ENCODE measurements around the gene NADSYN1. TPM values are rescaled to one million over a fixed set of nuclear protein-coding genes. Genes with fewer than 3 reads are reported as not detected.
"Not testable (repeated sequence)": the region's sequence is repeated elsewhere in the genome, so short reads cannot be mapped to it uniquely, and the experiment has no call there.

NADSYN1 gene
- polyA plus RNA-seq, 6 donors from 2014 or later = 22.2 to 41.6 (median 32.1) TPM

- Mint-ChIP-seq H3K36me3 (peaks cover 0 to 3% of the 10 kb centered on the region in 2 donors), H3K9me3 (peaks cover 0 to 5% (median 0%) of the 10 kb centered on the region in 7 donors), H3K4me1 (no peaks in the 10 kb centered on the region), H3K27me3 (peaks cover 0 to 15% (median 4%) of the 10 kb centered on the region in 3 donors), H3K27ac (no peak overlapping the region), H3K4me3 (no peak overlapping the region)
- ATAC-seq (ENCODE audit: low read depth in 2 of 2) (no peak), DNase-seq (no peak)
Observed at GRCh38 chr11:71525938-71526495, 73.0 kb downstream of the NADSYN1 start.

DNA sequence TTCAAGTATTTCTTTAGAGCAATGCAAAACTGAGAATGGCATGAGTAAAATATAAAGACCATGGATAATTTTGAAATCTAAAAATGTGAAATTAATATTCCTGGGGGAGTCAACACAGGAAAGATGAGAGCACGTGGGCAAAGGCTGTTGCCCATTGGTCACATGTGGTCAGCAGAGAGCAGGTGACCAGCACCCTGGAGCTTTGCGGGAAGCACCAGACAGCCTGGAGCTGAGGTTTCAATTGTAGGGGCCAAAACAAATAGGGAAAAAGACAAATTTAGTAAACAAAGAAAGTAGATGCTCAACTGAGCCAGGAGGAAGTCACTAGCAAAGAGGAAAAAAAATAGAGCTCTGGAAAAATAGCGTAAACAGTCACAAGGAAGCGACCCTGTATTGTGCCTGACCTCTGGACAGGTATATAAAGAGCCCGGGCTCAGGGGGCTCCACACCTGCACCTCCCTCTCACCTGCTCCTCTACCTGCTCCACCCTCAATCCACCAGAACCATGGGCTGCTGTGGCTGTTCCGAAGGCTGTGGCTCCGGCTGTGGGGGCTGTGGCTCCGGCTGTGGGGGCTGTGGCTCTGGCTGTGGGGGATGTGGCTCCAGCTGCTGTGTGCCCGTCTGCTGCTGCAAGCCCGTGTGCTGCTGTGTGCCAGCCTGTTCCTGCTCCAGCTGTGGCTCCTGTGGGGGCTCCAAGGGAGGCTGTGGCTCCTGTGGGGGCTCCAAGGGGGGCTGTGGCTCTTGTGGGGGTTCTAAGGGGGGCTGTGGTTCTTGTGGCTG, 74.0 kb downstream of the NADSYN1 start, which contains the start of gene KRTAP5-7:
TSS of gene KRTAP5-7 (plus strand) at position 472 of the 780 bp plus-strand sequence. CDS start at position 506, 34 bp downstream.
- ATAC-seq (ENCODE audit: low read depth in 2 of 2); H3K36me3 Mint-ChIP-seq; DNase-seq; H3K4me3 Mint-ChIP-seq; H3K27ac Mint-ChIP-seq; H3K4me1 Mint-ChIP-seq; H3K9me3 Mint-ChIP-seq: not testable (repeated sequence)
- peaks cover 0 to 15% (median 4%) of the 10 kb centered on the region in 3 donors for H3K27me3 Mint-ChIP-seq

DNA sequence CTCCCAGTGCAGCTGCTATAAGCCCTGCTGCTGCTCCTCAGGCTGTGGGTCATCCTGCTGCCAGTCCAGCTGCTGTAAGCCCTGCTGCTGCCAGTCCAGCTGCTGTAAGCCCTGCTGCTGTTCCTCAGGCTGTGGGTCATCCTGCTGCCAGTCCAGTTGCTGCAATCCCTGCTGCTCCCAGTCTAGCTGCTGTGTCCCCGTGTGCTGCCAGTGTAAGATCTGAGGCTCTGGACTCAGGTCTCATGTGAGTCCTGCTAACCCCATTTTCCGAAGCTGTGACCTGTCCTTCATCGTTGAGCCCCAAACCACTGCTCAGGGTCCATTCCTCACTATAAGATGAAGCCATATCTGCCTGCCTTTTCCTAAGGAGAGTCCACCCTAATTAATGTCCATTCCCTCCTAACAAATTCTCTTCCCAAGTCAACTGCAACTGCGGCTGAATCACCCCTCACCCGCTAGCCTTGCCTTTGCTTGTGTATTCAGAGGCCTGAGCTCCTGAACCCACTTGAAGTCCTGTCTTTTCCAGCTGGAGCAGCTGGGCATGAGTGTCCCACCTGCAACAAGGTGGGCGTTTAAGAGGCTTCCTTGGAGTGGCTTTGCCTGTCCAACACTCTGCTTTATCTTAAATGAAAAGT, 74.7 kb downstream of the NADSYN1 start:
- Mint-ChIP-seq H3K27me3 (peaks cover 0 to 15% (median 4%) of the 10 kb centered on the region in 3 donors), H3K4me3 (no peak overlapping the region), H3K4me1 (no peaks in the 10 kb centered on the region), H3K36me3 (peaks cover 0 to 3% of the 10 kb centered on the region in 2 donors), H3K9me3 (peaks cover 0 to 3% (median 0%) of the 10 kb centered on the region in 7 donors), H3K27ac (no peak overlapping the region)
- ATAC-seq (ENCODE audit: low read depth in 2 of 2) (no peak), DNase-seq (no peak)

- DNase-seq (no peak), ATAC-seq (ENCODE audit: low read depth in 2 of 2) (peak; percentile 45 to 46)
- peak overlapping the region in 1 of 8 donors; percentile 1 for H3K4me3 Mint-ChIP-seq
- H3K27me3 Mint-ChIP-seq = peaks cover 0 to 15% (median 4%) of the 10 kb centered on the region in 3 donors
- H3K9me3 Mint-ChIP-seq = peaks cover 0 to 3% (median 0%) of the 10 kb centered on the region in 7 donors
- no peaks in the 10 kb centered on the region for H3K4me1 Mint-ChIP-seq
- H3K27ac Mint-ChIP-seq = peak overlapping the region in 3 of 6 donors; percentile 53 to 70 (median 57)
- H3K36me3 Mint-ChIP-seq = peaks cover 0 to 3% of the 10 kb centered on the region in 2 donors
Observed at GRCh38 chr11:71530602-71531001, 77.6 kb downstream of the NADSYN1 start.

- H3K4me1 Mint-ChIP-seq = no peaks in the 10 kb centered on the region
- no peak for DNase-seq
- H3K36me3 Mint-ChIP-seq = no peaks in the 10 kb centered on the region
- H3K4me3 Mint-ChIP-seq = no peak overlapping the region
- H3K9me3 Mint-ChIP-seq = no peaks in the 10 kb centered on the region
- no peak for ATAC-seq (ENCODE audit: low read depth in 2 of 2)
- H3K27me3 Mint-ChIP-seq = peaks cover 0 to 8% (median 7%) of the 10 kb centered on the region in 3 donors
- H3K27ac Mint-ChIP-seq = peak overlapping the region in 1 of 6 donors; percentile 46
Observed at GRCh38 chr11:71532036-71532610, 79.1 kb downstream of the NADSYN1 start.

GRCh38 chr11:71534711-71535608, 82.0 kb downstream of the NADSYN1 start:
- DNase-seq; H3K27ac Mint-ChIP-seq; H3K4me3 Mint-ChIP-seq; H3K9me3 Mint-ChIP-seq; H3K36me3 Mint-ChIP-seq; ATAC-seq (ENCODE audit: low read depth in 2 of 2); H3K4me1 Mint-ChIP-seq: not testable (repeated sequence)
- peaks cover 0 to 14% (median 11%) of the 10 kb centered on the region in 3 donors for H3K27me3 Mint-ChIP-seq

DNA sequence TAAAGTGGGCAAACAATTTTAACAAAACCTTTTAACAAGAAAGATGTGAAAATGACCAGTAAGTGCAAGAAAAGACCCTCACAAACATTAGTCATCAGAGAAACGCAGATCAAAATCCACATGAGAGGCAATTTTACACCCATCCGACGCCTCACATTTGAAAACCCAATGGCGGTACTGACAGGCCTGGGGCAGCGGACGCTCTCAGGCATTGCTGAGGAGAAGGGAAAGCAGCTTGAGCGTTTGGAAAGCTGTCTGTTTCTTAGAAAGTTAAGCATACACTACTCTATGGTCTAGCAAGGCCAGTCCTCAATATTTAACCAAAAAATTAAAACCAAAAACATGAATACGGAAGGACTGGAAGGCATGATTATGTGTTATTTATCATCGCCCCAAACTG, 82.8 kb downstream of the NADSYN1 start:
- no peak for DNase-seq
- no peaks in the 10 kb centered on the region for H3K4me1 Mint-ChIP-seq

GRCh38 chr11:71537537-71537936, 84.5 kb downstream of the NADSYN1 start:
- H3K4me3 Mint-ChIP-seq = no peak overlapping the region
- H3K27me3 Mint-ChIP-seq = peaks cover 3 to 24% (median 11%) of the 10 kb centered on the region in 3 donors
- no peaks in the 10 kb centered on the region for H3K4me1 Mint-ChIP-seq
- H3K27ac Mint-ChIP-seq = no peak overlapping the region
- DNase-seq (no peak), ATAC-seq (ENCODE audit: low read depth in 2 of 2) (no peak)
- H3K9me3 Mint-ChIP-seq = peaks cover 0 to 13% (median 8%) of the 10 kb centered on the region in 7 donors
- H3K36me3 Mint-ChIP-seq = peaks cover 4 to 12% of the 10 kb centered on the region in 2 donors

More for the DNA sequence above, 82.8 kb downstream of the NADSYN1 start:
- H3K9me3 Mint-ChIP-seq = peaks cover 0 to 7% (median 4%) of the 10 kb centered on the region in 7 donors
- peaks cover 3 to 5% of the 10 kb centered on the region in 2 donors for H3K36me3 Mint-ChIP-seq
- ATAC-seq (ENCODE audit: low read depth in 2 of 2) = no peak
- no peak overlapping the region for H3K4me3 Mint-ChIP-seq
- H3K27ac Mint-ChIP-seq = no peak overlapping the region
- peaks cover 3 to 18% (median 11%) of the 10 kb centered on the region in 3 donors for H3K27me3 Mint-ChIP-seq

DNA sequence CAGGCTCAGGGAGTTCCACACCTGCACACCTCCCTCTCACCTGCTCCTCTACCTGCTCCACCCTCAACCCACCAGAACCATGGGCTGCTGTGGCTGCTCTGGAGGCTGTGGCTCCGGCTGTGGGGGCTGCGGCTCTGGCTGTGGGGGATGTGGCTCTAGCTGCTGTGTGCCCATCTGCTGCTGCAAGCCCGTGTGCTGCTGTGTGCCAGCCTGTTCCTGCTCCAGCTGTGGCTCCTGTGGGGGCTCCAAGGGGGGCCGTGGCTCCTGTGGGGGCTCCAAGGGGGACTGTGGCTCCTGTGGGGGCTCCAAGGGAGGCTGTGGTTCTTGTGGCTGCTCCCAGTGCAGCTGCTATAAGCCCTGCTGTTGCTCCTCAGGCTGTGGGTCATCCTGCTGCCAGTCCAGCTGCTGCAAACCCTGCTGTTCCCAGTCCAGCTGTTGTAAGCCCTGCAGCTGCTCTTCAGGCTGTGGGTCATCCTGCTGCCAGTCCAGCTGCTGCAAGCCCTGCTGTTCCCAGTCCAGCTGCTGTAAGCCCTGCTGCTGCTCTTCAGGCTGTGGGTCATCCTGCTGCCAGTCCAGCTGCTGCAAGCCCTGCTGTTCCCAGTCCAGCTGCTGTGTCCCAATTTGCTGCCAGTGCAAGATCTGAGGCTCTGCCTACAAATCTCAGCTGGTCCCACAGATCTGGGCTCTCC, 85.1 kb downstream of the NADSYN1 start, which contains the start of gene KRTAP5-8:
TSS of gene KRTAP5-8 (plus strand) at position 49 of the 689 bp plus-strand sequence. CDS start at position 80, 31 bp downstream.
- Mint-ChIP-seq H3K27me3 (peaks cover 3 to 24% (median 11%) of the 10 kb centered on the region in 3 donors), H3K27ac (peak within 1 kb of the TSS in 1 of 6 donors; percentile 60), H3K4me3 (peak within 1 kb of the TSS in 1 of 8 donors; percentile 12), H3K36me3 (peaks cover 4 to 12% of the 10 kb centered on the region in 2 donors), H3K9me3 (peaks cover 0 to 13% (median 8%) of the 10 kb centered on the region in 7 donors)
- H3K4me1 Mint-ChIP-seq; ATAC-seq (ENCODE audit: low read depth in 2 of 2); DNase-seq: not testable (repeated sequence)

DNA sequence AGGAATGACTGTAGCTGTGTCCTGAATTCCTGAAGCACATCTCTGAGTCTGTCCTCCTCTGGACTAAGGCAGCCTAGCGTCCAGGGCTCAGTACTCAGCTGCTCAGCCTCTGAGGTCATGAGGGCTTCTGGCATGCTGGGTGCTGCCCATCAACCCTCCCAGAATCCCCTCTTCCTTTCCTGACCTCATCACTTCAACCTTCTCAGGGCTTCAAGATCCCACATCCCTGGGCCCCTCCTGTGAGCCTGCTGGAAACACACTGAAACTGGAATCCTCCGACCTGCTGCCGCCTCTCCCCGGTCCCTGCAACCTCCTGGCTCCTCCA, 85.6 kb downstream of the NADSYN1 start:
- Mint-ChIP-seq H3K4me3 (no peak overlapping the region), H3K4me1 (peaks cover 9 to 10% (median 9%) of the 10 kb centered on the region in 3 donors), H3K36me3 (peaks cover 4 to 12% of the 10 kb centered on the region in 2 donors), H3K27ac (peak overlapping the region in 1 of 6 donors; percentile 60), H3K9me3 (peaks cover 0 to 13% (median 8%) of the 10 kb centered on the region in 7 donors), H3K27me3 (peaks cover 3 to 24% (median 11%) of the 10 kb centered on the region in 3 donors)
- ATAC-seq (ENCODE audit: low read depth in 2 of 2) = no peak
- no peak for DNase-seq

DNA sequence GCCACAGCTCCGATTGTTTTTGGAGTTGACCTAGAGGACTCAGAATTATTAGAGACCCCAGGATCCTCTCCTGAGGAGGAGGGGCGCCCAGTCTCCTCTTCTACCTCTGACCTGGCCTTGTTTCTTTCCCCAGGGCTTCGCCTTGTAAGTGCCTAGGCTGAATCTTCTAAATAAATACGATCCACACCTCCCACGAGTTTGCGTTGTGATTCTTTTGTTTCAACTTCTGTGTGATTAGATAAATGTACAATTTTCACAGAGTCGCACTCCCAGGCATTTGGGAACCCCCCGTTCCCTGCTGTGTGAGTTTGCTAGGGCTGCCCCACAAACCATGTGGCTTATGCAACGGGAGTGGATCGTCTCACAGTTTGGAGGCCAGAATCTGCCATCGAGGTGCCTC, 86.0 kb downstream of the NADSYN1 start:
- Mint-ChIP-seq H3K9me3 (peaks cover 0 to 13% (median 8%) of the 10 kb centered on the region in 7 donors), H3K4me3 (no peak overlapping the region), H3K4me1 (peaks cover 12 to 14% (median 13%) of the 10 kb centered on the region in 3 donors), H3K27me3 (peaks cover 3 to 24% (median 11%) of the 10 kb centered on the region in 3 donors), H3K36me3 (peaks cover 4 to 12% of the 10 kb centered on the region in 2 donors), H3K27ac (peak overlapping the region in 1 of 6 donors; percentile 60)
- ATAC-seq (ENCODE audit: low read depth in 2 of 2) (no peak), DNase-seq (no peak)

- peaks cover 3 to 24% (median 11%) of the 10 kb centered on the region in 3 donors for H3K27me3 Mint-ChIP-seq
- H3K9me3 Mint-ChIP-seq = peaks cover 0 to 13% (median 8%) of the 10 kb centered on the region in 7 donors
- not testable (repeated sequence) for DNase-seq; ATAC-seq (ENCODE audit: low read depth in 2 of 2); H3K27ac Mint-ChIP-seq; H3K4me3 Mint-ChIP-seq
- H3K36me3 Mint-ChIP-seq = peaks cover 4 to 12% of the 10 kb centered on the region in 2 donors
- H3K4me1 Mint-ChIP-seq = peaks cover 16 to 21% (median 19%) of the 10 kb centered on the region in 3 donors
Observed at GRCh38 chr11:71539971-71540370, 87.0 kb downstream of the NADSYN1 start.

Data from naive B cell (primary cell).